Midbrain (tissue), 1 donor: Measurements from ENCODE around the gene ZNF774.
"Not testable (repeated sequence)": the region's sequence is repeated elsewhere in the genome, so short reads cannot be mapped to it uniquely, and the experiment has no call there.

ENCODE experiments used
- DNase-seq: peaks from one replicate; lab custom pipeline; 2025; lab: John Stamatoyannopoulos, UW

ZNF774 gene

DNA sequence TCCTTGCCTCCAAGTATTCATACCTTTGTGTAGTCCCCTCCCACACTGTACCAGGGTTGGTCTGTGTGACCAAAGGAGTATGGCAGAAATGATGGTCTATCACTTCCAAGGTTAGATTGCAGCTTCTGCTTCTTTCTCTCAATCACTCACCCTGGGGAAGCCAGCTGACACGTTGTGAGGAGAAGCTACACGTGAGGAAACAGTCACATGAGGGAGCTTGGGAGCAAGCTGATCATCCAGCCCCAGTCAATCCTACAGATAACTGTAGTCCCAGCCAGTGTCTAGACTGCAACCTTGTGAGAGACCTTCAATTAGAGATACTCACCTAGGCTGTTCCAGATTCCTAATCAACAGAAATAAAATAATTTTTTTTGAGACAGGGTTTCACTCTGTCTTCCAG lies 6.2 kb upstream of the ZNF774 start:
- DNase-seq, result no peak

DNA sequence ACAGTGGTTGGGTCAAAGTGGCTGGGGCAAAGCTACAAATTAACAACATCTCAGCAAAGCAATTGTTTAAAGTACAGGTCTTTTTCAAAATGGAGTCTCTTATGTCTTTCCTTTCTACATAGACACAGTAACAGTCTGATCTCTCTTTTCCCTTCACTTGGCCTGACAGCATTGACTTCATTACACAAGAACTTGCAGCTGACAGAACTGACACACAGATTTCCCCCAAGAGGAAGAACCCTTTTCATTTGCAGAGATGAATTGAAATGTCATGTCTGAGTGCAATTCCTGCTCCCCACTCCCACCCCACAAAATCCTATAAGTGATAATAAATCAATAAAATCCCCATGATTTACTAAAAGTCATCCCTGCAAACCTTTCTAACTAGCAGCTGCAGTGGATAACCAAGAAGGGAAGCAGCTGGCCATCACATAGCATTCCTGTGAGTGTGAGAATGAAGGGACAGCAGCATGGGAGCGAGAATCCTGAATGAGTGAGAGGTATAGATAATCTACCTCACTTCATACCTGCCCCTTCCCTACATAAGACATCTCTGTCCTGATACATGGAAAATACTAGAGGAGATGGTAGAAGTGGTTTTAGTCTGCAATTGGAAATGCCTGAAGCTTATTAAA lies 4.5 kb upstream of the ZNF774 start:
- not testable (repeated sequence) for DNase-seq

DNA sequence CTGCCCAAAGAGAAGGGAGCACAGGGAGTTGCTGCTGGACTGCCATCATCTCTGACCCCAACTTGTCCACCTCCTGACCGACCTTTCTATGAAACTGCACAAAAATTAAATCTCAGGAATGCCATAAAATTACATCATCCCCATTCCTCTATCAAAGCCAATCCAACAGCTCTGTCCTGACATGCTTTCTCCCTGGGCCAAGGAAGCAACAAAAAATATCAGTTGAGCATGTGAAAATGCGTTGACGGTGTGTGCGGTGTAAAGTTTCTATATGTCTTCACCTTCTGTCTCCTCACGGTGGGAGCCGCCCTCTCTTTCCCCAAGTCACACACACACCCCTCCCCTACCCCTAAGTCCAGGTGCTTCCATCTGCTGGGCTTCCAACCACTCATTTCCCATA lies 3.6 kb upstream of the ZNF774 start:
- DNase-seq, result no peak

DNA sequence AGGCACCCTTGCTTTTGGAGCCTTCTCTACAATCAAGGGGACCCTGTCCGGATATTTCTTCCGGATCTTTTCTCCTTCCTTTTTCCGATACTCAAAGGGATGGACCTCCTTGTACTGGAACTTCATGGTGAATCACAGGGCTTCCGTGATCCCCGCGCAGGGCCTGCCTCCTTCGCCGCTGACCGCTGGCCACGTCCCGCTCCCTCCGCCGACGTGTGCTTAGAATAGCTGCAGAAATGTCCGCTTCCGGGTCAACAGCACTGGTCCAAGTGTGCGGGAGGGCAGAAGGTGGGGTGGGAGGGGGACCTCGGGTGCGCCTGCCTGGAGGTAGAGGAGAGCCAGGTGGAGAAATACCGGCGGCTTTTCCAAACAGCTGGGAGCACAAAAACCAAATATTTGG lies 3.0 kb upstream of the ZNF774 start:
- DNase-seq, result no peak

DNA sequence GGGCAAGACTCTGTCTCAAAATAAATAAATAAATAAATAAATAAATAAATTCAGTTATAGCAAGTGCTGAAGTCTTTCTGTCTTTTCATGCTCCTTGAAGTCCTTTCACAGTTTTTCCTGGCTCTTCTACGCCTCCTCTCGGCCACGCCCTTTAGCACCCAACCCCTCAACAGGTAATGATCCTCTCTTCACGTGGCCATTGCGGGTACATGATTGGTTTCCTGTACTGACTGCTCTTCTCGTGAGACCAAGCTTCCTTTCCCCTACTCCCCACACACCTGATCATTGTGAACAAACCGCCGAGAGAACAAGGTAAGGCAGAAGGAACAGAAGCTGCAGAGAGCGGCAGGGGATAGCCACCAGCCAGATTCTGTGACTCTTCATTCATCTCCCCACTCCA lies 2.3 kb upstream of the ZNF774 start:
- no peak for DNase-seq

DNA sequence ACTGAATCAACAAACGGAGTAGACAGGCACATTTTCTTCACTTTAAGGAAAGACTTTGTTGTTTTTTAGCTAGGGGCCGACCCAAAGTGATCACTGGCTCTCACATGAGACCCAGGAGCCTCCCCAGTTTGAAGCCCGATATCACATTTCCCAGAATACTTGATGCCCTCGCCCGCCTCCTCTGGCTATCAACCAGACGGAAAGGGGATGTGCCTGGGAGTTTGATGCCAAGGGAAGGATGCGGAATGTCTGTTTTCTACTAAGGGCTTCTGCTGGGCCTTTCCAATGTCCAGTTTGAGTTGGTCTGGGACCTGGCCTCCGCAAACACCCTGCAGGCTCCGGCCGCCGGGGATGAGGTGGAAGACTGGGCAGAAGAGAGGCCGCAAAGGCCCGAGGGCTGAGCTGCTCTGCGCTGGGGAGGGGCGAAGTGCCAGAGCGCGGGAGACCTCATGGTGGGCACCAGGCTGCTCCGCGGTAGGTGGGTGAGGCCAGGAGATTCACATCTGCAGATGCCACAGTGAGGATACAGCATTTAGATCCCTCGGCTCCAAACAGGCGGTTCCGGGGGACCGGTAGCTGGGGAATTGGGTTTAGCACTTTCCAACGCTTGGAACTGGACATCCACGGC lies 491 bp upstream of the ZNF774 start:
- DNase-seq, result no peak

DNA sequence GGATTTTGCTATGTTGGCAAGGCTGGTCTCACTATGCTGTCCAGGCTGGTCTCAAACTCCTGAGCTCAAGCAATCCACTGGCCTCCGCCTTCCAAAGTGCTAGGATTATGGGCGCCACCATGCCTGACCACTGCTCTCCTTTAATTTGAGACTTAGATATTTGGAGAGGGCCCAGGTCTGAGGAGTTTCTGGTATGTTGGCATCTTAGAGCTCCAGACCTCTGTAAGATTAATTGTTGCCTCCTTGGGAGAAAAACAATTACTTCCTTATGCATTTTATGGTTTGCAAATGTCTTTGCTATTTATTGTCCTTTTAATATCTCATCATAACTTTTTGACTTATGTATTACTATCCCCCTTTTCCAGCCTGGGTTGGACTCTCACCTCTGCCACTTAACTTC lies 2.9 kb downstream of the ZNF774 start:
- no peak for DNase-seq

DNA sequence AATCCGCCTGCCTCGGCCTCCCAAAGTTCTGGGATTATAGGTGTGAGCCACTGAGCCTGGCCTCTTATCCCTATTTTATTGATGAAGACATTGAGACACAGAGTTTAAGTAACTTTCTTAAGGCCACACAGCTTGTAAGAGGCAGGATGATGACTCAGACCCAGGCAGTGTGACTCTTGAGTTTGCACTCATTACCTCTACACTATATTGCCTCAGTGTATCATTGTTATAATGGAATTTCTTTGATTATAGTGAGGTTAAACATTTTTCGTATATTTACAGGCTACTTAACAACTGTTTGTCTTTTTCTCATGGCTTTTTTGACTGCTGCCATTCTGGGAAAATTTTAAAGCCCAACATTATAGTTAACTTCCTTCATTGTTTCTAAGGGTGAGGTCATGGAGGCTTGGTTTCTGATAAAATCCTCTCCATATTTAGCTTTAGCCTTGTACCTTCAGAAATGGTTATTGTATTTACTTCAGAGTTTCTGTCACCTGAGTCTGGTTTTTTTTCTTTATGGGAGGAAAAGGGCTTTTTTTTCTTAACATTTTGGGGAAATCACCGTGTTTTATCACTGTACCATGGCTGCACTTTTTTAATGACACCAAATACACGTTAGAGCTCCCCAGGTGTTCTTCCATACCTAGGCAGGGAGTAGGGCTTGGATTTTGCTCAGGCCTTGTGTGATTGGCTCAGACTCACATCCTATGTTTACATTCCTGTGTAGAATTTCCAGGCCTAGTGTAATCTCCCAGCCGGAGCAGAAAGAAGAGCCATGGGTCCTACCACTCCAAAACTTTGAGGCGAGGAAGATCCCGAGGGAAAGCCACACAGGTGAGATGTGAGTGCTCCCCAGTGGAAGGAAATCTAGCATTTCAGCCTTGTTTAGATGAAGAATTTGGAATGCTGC lies 6.3 kb downstream of the ZNF774 start:
- DNase-seq, result no peak

DNA sequence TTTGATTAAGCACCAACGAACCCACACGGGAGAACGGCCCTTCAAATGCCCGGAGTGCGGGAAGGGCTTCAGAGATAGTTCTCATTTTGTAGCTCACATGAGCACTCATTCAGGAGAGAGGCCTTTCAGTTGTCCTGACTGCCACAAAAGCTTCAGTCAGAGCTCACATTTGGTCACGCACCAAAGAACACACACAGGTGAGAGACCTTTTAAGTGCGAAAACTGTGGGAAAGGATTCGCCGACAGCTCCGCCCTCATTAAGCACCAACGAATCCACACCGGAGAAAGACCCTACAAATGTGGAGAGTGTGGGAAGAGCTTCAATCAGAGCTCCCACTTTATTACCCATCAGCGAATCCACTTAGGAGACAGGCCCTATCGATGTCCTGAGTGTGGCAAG lies 8.7 kb downstream of the ZNF774 start:
- DNase-seq, result no peak

DNA sequence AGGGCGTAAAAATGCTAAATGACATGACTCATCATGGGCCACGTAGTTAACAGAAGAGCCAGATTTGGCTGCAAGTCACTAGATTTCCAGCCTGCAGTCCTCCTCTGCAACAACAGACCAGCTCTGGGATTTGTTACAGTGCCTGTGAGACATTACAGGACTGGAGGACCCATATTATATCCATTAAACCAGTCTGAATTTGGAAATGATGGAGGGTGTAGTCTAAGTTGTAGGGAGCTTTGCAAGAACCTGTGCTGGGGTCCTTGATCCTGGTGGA lies 10.8 kb downstream of the ZNF774 start:
- DNase-seq, result no peak

DNA sequence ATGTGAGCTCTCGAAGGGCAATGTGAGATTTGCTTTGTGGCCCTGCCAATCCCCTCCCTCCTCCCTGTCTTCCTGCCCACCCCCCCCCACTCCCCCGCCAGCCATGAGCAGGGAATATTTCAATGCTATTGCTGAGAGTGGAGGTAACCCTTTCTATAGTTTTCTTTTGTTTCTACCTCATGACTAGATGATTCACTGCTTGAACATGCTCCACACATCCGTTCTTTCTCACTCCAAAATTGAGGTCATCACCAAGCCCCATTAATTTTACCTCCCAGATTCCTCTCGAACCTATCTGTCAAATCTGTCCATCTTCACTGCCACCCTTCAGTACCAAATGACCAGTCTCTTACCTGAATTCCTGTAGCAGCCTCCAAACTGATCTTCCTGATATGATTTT lies 12.2 kb downstream of the ZNF774 start:
- no peak for DNase-seq

DNA sequence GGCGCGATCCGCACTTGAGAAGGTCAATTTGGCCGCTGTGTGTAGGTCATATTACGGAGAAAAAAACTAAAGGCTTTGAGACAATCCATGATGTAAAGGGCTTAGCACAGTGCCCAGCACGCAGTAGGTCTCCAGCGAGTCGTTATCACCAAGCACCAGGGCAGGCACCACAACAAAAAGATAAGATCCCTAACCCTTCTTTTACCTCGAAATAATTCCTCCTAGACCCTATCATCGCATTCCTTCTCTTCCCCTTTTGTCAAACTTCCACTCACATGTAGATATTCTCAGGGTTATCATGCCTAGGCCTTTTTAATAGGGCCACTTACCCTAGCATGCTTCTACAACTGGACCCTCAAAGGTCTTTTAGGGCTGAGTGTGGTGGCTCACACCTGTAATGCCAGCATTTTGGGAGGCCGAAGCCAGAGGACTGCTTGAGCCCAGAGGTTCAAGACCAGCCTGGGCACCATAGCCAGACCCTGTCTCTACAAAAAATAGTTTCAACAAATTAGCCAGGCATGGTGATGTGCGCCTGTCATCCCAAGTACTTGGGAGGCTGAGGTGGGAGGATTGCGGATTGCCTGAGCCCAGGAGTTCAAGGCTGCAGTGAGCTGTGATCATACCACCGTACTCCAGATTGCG lies 13.5 kb downstream of the ZNF774 start:
- DNase-seq, result no peak

DNA sequence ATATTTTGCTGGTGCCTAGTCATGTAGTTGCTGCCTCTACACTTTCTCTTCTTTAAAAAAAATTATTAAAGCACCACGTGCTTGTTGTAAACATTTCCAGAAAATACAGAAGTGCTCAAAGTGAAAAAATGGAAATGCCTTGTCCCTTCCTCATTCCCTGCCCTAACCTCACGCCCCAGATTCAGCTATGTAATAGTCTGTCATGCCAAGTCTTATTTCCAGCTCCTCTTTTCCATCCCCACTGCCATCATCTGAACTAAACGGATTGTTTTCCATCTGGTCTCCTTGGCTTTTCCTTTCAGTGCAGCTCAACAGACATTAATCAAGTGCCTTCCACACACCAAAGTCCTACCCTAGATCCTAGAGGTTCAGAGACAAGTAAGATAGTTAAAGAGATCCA lies 15.5 kb downstream of the ZNF774 start:
- DNase-seq, result no peak

DNA sequence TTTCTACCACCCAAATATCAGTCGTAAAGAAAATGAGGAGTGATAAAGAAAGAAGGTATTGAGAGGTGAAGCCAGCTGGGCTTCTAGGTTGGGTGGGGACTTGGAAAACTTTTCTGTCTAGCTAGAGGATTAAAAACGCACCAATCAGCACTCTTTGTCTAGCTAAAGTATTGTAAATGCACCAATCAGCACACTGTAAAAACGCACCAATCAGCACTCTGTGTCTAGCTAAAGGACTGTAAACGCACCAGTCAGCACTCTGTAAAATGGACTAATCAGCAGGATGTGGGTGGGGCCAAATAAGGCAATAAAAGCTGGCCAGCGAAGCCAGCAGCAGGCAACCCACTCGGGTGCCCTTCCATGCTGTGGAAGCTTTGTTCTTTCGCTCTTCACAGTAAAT lies 23.0 kb downstream of the ZNF774 start:
- DNase-seq, result no peak

DNA sequence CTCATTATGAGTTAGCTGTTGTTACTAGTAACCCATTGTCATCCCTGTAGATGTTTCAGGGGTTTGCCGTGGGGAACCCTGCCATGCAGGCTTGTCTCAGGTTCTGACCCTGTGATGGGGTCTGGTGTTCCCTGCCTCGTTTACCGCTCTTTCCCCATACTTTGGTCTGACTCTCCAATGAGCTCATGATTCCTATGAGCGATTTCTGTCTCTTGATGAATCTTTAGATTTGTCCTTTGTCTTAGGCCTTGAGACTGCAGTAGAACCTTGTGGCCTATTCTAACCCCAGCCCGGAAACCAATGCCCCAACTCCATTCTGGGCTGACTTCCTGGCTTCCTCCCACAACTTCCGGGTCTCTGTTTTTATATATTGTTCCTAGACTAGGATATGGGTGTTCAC lies 24.7 kb downstream of the ZNF774 start:
- DNase-seq, result no peak

DNA sequence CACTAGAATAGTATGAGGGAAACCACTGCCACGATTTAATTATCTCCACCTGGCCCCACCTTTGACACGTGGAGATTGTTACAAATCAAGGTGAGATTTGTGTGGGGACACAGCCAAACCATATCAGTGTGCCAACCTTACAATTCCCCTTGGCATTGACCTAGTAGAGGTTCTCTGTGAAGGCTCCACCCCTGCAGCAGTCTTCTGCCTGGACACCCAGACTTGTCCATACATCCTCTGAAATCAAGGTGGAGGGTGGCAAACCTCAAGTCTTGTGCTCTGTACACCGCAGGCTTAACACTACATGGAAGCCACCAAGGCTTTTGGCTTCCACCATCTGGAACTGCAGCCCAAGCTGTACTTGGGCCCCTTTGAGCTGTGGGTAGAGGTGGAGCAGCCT lies 27.2 kb downstream of the ZNF774 start:
- no peak for DNase-seq

DNA sequence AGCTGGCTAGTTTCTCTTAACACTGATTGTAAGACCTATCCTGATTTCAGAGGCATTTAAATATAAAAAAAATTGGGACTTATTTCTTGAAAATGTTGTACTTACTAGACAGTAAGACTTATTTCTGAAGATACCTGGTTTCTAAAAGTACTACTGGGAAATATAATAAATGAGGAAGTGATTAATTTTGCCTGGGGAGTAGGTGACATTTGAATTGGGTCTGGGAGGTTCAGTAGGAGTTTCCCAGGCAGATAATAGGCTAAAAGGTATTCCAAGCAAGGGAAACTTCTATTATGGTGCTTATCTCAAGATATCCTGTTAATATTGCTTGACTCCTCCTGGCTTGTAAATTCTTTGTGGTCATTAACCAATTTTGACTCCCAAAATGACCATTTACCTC lies 29.4 kb downstream of the ZNF774 start:
- DNase-seq, result no peak

DNA sequence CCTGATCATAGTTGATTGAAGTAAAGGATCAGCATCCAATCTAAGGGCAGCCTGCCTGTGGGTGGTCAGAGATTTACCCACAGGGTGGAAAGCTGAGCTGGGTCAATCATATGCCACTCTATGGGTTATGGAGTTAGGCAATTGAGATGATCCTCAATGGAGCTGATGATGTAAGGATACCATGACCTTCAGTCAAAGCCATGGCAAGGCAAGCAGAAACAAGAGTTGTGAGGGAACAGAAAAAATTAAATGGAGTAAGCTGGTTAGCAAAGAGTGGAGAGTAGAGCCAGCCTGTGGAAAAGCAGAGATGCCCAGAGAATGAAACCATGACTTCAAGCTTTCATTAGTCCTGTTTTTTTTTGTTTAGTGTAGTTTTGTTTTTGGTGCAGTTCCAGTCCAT lies 30.2 kb downstream of the ZNF774 start:
- DNase-seq, result no peak

DNA sequence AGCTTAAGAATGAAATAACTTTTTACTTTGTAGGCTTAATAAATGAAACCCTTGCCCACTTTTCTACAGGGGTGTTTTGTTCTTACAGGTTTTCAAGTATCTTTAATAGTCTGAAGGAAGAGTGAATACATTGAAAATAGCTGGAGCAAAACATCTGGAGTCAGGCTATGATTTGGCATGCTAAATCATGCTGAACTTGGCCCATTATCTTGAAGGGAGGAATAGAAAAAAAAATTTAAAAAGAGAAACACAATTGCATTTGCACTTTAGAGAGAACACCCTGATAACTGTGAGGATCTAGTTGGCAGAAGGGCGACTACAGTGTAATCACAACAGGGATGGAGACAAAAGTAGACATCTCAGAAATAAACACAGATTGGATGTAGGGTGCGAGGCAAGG lies 34.1 kb downstream of the ZNF774 start:
- DNase-seq, result no peak

DNA sequence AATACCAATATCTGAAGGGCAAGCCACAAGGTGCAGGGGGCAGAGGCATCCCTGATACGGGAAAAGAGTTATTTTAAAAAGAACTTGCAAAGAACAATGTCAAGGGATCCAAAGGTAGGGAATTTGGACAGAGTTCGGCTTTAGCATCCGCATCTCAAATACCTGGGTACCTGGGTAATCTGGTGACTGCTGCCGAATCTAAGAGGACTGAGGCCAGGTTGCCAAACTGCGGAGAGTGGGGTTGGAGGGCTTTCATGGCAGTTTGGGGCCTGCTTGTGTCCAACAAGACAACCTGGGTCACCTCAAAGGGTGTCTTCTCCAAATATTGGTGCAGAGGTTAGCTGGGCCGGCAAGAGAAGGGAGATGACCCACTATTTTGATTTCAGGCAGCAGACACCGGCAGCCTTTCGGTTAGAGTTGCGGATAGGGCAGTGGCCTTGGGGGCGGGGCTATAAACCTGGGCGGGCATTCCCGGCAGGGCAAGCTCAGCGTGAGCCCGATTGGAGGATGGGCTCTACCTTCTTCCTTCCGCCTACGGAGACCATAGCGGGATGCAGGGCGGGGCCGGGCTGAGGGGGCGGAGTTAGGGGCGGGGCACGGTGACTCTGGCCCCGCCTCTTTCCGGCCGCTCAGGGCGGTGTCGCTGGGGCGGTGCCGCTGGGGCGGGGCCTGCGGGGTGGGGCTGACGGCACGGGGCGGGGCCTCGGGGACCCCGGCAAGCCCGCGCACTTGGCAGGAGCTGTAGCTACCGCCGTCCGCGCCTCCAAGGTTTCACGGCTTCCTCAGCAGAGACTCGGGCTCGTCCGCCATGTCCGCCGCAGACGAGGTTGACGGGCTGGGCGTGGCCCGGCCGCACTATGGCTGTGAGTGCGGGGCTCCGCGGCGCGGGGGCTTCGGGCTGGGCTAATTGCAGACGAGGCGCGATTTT lies 35.7 kb downstream of the ZNF774 start, which contains the start of gene IQGAP1:
Gene IQGAP1, plus strand, starts transcription at position 709 of the 928 bp plus-strand sequence. Its CDS starts 100 bp downstream, at position 809.
- peak; percentile 96 for DNase-seq

DNA sequence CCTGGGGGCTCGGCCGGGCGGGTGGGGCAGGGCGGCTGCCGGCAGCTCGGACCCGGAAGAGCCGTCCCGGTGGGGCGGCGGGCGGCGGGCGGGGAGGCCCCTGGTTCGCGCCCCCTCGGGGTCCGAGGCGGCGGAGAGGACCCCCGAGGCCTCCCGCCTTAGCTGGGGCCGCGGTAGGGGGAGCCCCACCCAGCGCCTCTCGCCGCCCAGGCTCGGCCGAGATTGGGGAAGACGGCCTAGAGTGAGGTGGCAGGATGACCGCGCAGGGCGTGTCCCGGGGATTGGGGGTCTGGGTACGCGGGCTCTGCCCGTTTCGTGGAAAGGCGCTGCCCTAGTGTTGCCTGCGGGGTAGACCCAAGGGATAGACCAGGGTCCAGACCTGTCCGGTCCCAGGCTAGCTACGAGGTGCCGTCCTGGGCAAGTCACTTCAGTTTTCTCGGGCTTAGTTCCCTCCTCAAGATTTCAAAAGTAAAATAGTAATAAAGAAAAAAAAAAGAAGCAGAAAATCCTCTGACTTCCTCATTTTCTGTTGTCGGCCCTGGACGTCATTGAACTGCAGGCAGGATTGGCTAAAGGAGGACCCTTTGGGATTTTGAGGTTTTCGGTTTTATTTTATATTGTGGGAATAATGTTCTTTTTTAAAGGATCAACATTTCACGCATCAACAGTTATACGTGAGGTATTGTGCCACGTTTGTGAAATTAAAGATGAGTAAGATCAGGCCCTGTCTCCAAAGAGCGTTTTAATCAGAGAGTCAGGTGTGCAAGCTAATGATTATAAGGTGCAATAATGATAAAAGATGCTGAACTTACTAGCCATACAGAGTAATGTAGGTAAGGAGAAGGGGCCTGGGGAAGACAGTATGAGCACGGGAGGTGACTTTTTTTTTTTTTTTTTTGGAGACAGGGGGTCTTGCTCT lies 36.6 kb downstream of the ZNF774 start:
- DNase-seq, result no peak
